H9 (cell line): ENCODE measurements around the gene TRMT1L. TPM values are rescaled to one million over a fixed set of nuclear protein-coding genes. Genes with fewer than 3 reads are reported as not detected.

Source experiments
- DNase-seq: peaks from one replicate; pipeline ENCODE4 v3.0.0-alpha.2; 2017
- H2AFZ ChIP-seq: one replicate; pipeline ENCODE4 v1.6.1; 2013; ENCODE audit warnings: mild to moderate bottlenecking, low read length, control low read depth, moderate library complexity
- H2AK5ac ChIP-seq: 2 replicates; pipeline ENCODE4 v1.6.1; 2013; ENCODE audit warnings: low read length, control low read depth, mixed read lengths; ENCODE audit not compliant: insufficient read length
- H2BK120ac ChIP-seq: one replicate; pipeline ENCODE4 v1.6.1; 2013; ENCODE audit warnings: low read depth, mild to moderate bottlenecking, low read length, control low read depth, inconsistent platforms; ENCODE audit not compliant: poor library complexity, severe bottlenecking
- H2BK12ac ChIP-seq: 2 replicates; pipeline ENCODE4 v1.6.1; 2013; ENCODE audit warnings: low read length, control low read depth, mixed read lengths, low read depth; ENCODE audit not compliant: insufficient read length
- H2BK15ac ChIP-seq: 2 replicates; pipeline ENCODE4 v1.6.1; 2013; ENCODE audit warnings: low read depth, low read length, control low read depth
- H2BK20ac ChIP-seq: one replicate; pipeline ENCODE4 v1.6.1; 2013; ENCODE audit warnings: low read depth, mild to moderate bottlenecking, low read length, control low read depth, inconsistent platforms; ENCODE audit not compliant: poor library complexity, severe bottlenecking
- H2BK5ac ChIP-seq: 2 replicates; pipeline ENCODE4 v1.6.1; 2013; ENCODE audit warnings: low read length, control low read depth, mixed read lengths; ENCODE audit not compliant: insufficient read length
- H3K14ac ChIP-seq: 2 replicates; pipeline ENCODE4 v1.6.1; 2013; ENCODE audit warnings: low read length, control low read depth; ENCODE audit not compliant: insufficient read depth
- H3K18ac ChIP-seq: 2 replicates; pipeline ENCODE4 v1.6.1; 2013; ENCODE audit warnings: low read depth, mild to moderate bottlenecking, mixed read lengths, low read length, control low read depth; ENCODE audit not compliant: insufficient read length
- H3K23ac ChIP-seq: 2 replicates; pipeline ENCODE4 v1.6.1; 2013; ENCODE audit warnings: low read length, control low read depth, mixed read lengths, low read depth; ENCODE audit not compliant: insufficient read length
- H3K23me2 ChIP-seq: 2 replicates; pipeline ENCODE4 v1.6.1; 2013; ENCODE audit warnings: low read depth, mild to moderate bottlenecking, mixed read lengths, low read length, control low read depth; ENCODE audit not compliant: insufficient read length, poor library complexity, severe bottlenecking
- H3K27ac ChIP-seq: 2 replicates; pipeline ENCODE4 v1.5.1; 2013; ENCODE audit warnings: low read length, control low read depth, mixed read lengths, low read depth; ENCODE audit not compliant: insufficient read length
- H3K27me3 ChIP-seq: 2 replicates; pipeline ENCODE4 v1.6.1; 2013; ENCODE audit warnings: low read length, control low read depth, inconsistent platforms; ENCODE audit not compliant: insufficient read depth
- H3K4ac ChIP-seq: 2 replicates; pipeline ENCODE4 v1.6.1; 2013; ENCODE audit warnings: low read depth, mild to moderate bottlenecking, control low read depth, inconsistent platforms, low read length, moderate library complexity
- H3K4me1 ChIP-seq: 2 replicates; pipeline ENCODE4 v1.6.1; 2013; ENCODE audit warnings: low read length, control low read depth, inconsistent platforms; ENCODE audit not compliant: insufficient read depth
- H3K4me2 ChIP-seq: 2 replicates; pipeline ENCODE4 v1.6.1; 2013; ENCODE audit warnings: low read length, control low read depth, mixed read lengths; ENCODE audit not compliant: insufficient read length, insufficient read depth
- H3K56ac ChIP-seq: 2 replicates; pipeline ENCODE4 v1.6.1; 2013; ENCODE audit warnings: low read depth, mild to moderate bottlenecking, mixed read lengths, low read length, control low read depth; ENCODE audit not compliant: insufficient read length
- H3K79me1 ChIP-seq: 2 replicates; pipeline ENCODE4 v1.6.1; 2013; ENCODE audit warnings: low read depth, mild to moderate bottlenecking, moderate library complexity, low read length, control low read depth, inconsistent platforms; ENCODE audit not compliant: insufficient read depth, poor library complexity, severe bottlenecking
- H3K79me2 ChIP-seq: 2 replicates; pipeline ENCODE4 v1.6.1; 2013; ENCODE audit warnings: low read length, control low read depth, inconsistent platforms; ENCODE audit not compliant: insufficient read depth
- H3K9ac ChIP-seq: 2 replicates; pipeline ENCODE4 v1.6.1; 2013; ENCODE audit warnings: low read length, control low read depth, mixed read lengths; ENCODE audit not compliant: insufficient read length; ENCODE audit errors: extremely low read depth
- H3K9me3 ChIP-seq: one replicate; pipeline ENCODE4 v1.6.1; 2013; ENCODE audit warnings: low read depth, low read length, inconsistent platforms; ENCODE audit not compliant: control insufficient read depth
- H3T11ph ChIP-seq: one replicate; pipeline ENCODE4 v1.6.1; 2013; ENCODE audit warnings: mild to moderate bottlenecking, low read length, control low read depth, inconsistent platforms
- H4K20me1 ChIP-seq: one replicate; pipeline ENCODE4 v1.6.1; 2013; ENCODE audit not compliant: control insufficient read depth, insufficient read length, insufficient read depth
- H4K5ac ChIP-seq: 2 replicates; pipeline ENCODE4 v1.6.1; 2013; ENCODE audit warnings: low read depth, mild to moderate bottlenecking, mixed read lengths, low read length, control low read depth; ENCODE audit not compliant: insufficient read length
- H4K8ac ChIP-seq: replicated peaks from 2 replicates; pipeline ENCODE4 v1.6.1; 2013; ENCODE audit warnings: low read length, control low read depth, mixed read lengths, low read depth; ENCODE audit not compliant: insufficient read length
- H4K91ac ChIP-seq: 2 replicates; pipeline ENCODE4 v1.6.1; 2013; ENCODE audit warnings: low read depth, mild to moderate bottlenecking, moderate library complexity, mixed read lengths, low read length, control low read depth; ENCODE audit not compliant: insufficient read length
- H3K27ac Mint-ChIP-seq, 3 experiments: 2 replicates in 2 of 3; 3 replicates in 1 of 3; pipeline ENCODE4 v1.8.0; 2020 to 2021; ENCODE audit warnings: mixed read lengths in 3 of 3, mild to moderate bottlenecking in 1 of 3, moderate library complexity in 1 of 3
- H3K27me3 Mint-ChIP-seq: 2 replicates; pipeline ENCODE4 v1.8.0; 2021; ENCODE audit warnings: low read depth, mild to moderate bottlenecking, moderate library complexity, mixed read lengths
- H3K36me3 Mint-ChIP-seq, 3 experiments: 2 replicates in 2 of 3; 3 replicates in 1 of 3; pipeline ENCODE4 v1.8.0; 2020 to 2021; ENCODE audit warnings: low read depth in 3 of 3, mixed read lengths in 3 of 3; ENCODE audit not compliant: insufficient read depth in 1 of 3
- H3K4me1 Mint-ChIP-seq, 2 experiments: 2 replicates each; pipeline ENCODE4 v1.8.0; 2020; ENCODE audit warnings: mixed read lengths in 2 of 2
- H3K4me3 Mint-ChIP-seq, 2 experiments: 2 replicates in 1 of 2; 3 replicates in 1 of 2; pipeline ENCODE4 v1.8.0; 2020 to 2021; ENCODE audit warnings: mild to moderate bottlenecking in 2 of 2, mixed read lengths in 2 of 2, moderate library complexity in 1 of 2
- H3K9me3 Mint-ChIP-seq, 2 experiments: 2 replicates in 1 of 2; 3 replicates in 1 of 2; pipeline ENCODE4 v1.8.0; 2020; ENCODE audit warnings: mild to moderate bottlenecking in 2 of 2, mixed read lengths in 2 of 2, moderate library complexity in 1 of 2
- CTCF ChIP-seq: fragments of 200-600 bp; sonication (generic); conservative IDR thresholded peaks from 3 replicates; pipeline ENCODE4 v1.8.0; 2021; ENCODE audit warnings: antibody characterized with exemption, mild to moderate bottlenecking
- WGBS: extraction: QIAGEN DNeasy Blood & Tissue Kit; methylation state at CpG from one replicate; pipeline ENCODE4 v1.1.7; 2013; ENCODE audit warnings: missing lambda C conversion rate, low lambda C conversion rate, mixed read lengths; ENCODE audit not compliant: insufficient read length; ENCODE audit errors: extremely low coverage; 5-methylcytosine and 5-hydroxymethylcytosine counted together
- total RNA-seq: library from RNA; stranded (reverse); gene quantifications from 2 replicates; pipeline ENCODE4 v1.2.1, GENCODE V29; 2021

The TRMT1L gene
- total RNA-seq, 1 experiment from 2014 or later = 17.9 TPM

- Histone ChIP-seq H3K9me3 (no peaks in the 10 kb centered on the region), H3K56ac (no peak overlapping the region), H3K23ac (no peak overlapping the region), H2BK20ac (no peak overlapping the region), H4K8ac (no peak overlapping the region), H3K79me1 (peaks cover 5% of the 10 kb centered on the region), H4K91ac (no peak overlapping the region), H3K27me3 (no peaks in the 10 kb centered on the region), H3K4me2 (no peak overlapping the region), H4K5ac (no peak overlapping the region), H3K4me1 (peaks cover 12% of the 10 kb centered on the region), H3K4ac (no peak overlapping the region), H3K79me2 (peaks cover 28% of the 10 kb centered on the region; the same call in 1 of the 2 replicates), H2AK5ac (no peak overlapping the region), H2BK120ac (no peak overlapping the region), H2BK12ac (no peak overlapping the region), H2BK15ac (no peak overlapping the region), H3K9ac (no peak overlapping the region), H3T11ph (no peak overlapping the region), H3K14ac (no peak overlapping the region), H2AFZ (no peak overlapping the region), H3K18ac (no peak overlapping the region), H3K23me2 (no peaks in the 10 kb centered on the region), H4K20me1 (no peaks in the 10 kb centered on the region), H3K27ac (no peak overlapping the region), H2BK5ac (no peak overlapping the region)
- peak overlapping the region; percentile 75 to 89 (median 81) for H3K27ac Mint-ChIP-seq
- no peaks in the 10 kb centered on the region for H3K27me3 Mint-ChIP-seq
- WGBS = no CpG with 5 or more reads among the region's 3 CpGs
- no peaks in the 10 kb centered on the region; a peak in 1 of 5 replicates for H3K9me3 Mint-ChIP-seq
- DNase-seq = no peak
- H3K36me3 Mint-ChIP-seq = peaks cover 0 to 7% (median 6%) of the 10 kb centered on the region in 3 experiments; a peak in 3 of 7 replicates
- no peak for TF ChIP-seq CTCF
- H3K4me3 Mint-ChIP-seq = peak overlapping the region in 1 of 2 experiments; percentile 19; a peak in 1 of 5 replicates
- H3K4me1 Mint-ChIP-seq = peaks cover 57 to 66% of the 10 kb centered on the region in 2 experiments
These were observed 81.3 kb downstream of the TRMT1L start for GRCh38 chr1:185075476-185075875.
